Measurements from ENCODE around the gene SLC22A23.

- no peak for TF ChIP-seq CTCF (conservative IDR thresholded peaks at IDR 0.05)
- no peak for TF ChIP-seq ZFX (IDR thresholded peaks at IDR 0.05)
Observed at GRCh38 chr6:3267162-3267561, 189.7 kb downstream of the SLC22A23 start.

Data from C4-2B (cell line).